HuH-7 (cell line): Measurements from ENCODE around the gene ARL13B.
"Not testable (repeated sequence)": the region's sequence is repeated elsewhere in the genome, so short reads cannot be mapped to it uniquely, and the experiment has no call there.

Experiments
- DNase-seq: peaks from one replicate; pipeline ENCODE4 v3.0.0; 2011; ENCODE audit warnings: low spot score

Gene ARL13B

GRCh38 chr3:94001191-94001590, 21.2 kb downstream of the ARL13B start:
- no peak for DNase-seq

- no peak for DNase-seq
These were observed 22.0 kb downstream of the ARL13B start for GRCh38 chr3:94001827-94002495.

- peak; percentile 44 for DNase-seq
These were observed 24.5 kb downstream of the ARL13B start for GRCh38 chr3:94004301-94004910.

GRCh38 chr3:94008253-94008652, 28.3 kb downstream of the ARL13B start:
- DNase-seq: no peak

- no peak for DNase-seq
These were observed 29.7 kb downstream of the ARL13B start for GRCh38 chr3:94009608-94010007.

- DNase-seq: no peak
These were observed 31.3 kb downstream of the ARL13B start for GRCh38 chr3:94011233-94011711.

- no peak for DNase-seq
These were observed 32.2 kb downstream of the ARL13B start for GRCh38 chr3:94012185-94012584.

- no peak for DNase-seq
These were observed 35.1 kb downstream of the ARL13B start for GRCh38 chr3:94015025-94015424.

- DNase-seq: no peak
These were observed 39.7 kb downstream of the ARL13B start for GRCh38 chr3:94019659-94020058.

- DNase-seq: no peak
These were observed 40.3 kb downstream of the ARL13B start for GRCh38 chr3:94020293-94020692.

GRCh38 chr3:94024385-94024784, 44.4 kb downstream of the ARL13B start:
- DNase-seq: no peak

- DNase-seq: no peak
These were observed 46.7 kb downstream of the ARL13B start for GRCh38 chr3:94026623-94027022.

- no peak for DNase-seq
These were observed 48.3 kb downstream of the ARL13B start, which contains the start of gene STX19 for GRCh38 chr3:94028093-94028837. Gene STX19, minus strand, starts transcription at chr3:94028597. Its CDS starts 13,328 bp downstream, at chr3:94015269.

- DNase-seq: peak; percentile 74
These were observed 57.1 kb downstream of the ARL13B start for GRCh38 chr3:94036909-94037507.

- no peak for DNase-seq
These were observed 63.3 kb downstream of the ARL13B start for GRCh38 chr3:94043285-94043684.

GRCh38 chr3:94044100-94044936, 64.4 kb downstream of the ARL13B start:
- DNase-seq: not testable (repeated sequence)

- DNase-seq: no peak
These were observed 66.6 kb downstream of the ARL13B start for GRCh38 chr3:94046533-94046932.

- DNase-seq: no peak
These were observed 69.3 kb downstream of the ARL13B start for GRCh38 chr3:94049267-94049666.

GRCh38 chr3:94050546-94050945, 70.6 kb downstream of the ARL13B start:
- DNase-seq: no peak

- DNase-seq: no peak
These were observed 81.3 kb downstream of the ARL13B start for GRCh38 chr3:94061297-94061696.
